NCI-H526 treated with DMSO at 0.1 percent for 48 hours (cell line): Measurements from ENCODE around the gene SLC5A6.

Source experiments
- DNase-seq: peaks from one replicate; lab custom pipeline; 2025; lab: John Stamatoyannopoulos, UW

SLC5A6 gene

GRCh38 chr2:27174638-27175037 lies 37.4 kb downstream of the SLC5A6 start:
- no peak for DNase-seq

GRCh38 chr2:27171351-27171848 lies 40.7 kb downstream of the SLC5A6 start:
- no peak for DNase-seq

- DNase-seq = no peak
Measured at GRCh38 chr2:27170581-27171337, 41.3 kb downstream of the SLC5A6 start.

GRCh38 chr2:27164960-27165763 lies 46.9 kb downstream of the SLC5A6 start:
- no peak for DNase-seq

- DNase-seq = no peak
Measured at GRCh38 chr2:27162151-27163121, 49.6 kb downstream of the SLC5A6 start.

- no peak for DNase-seq
Measured at GRCh38 chr2:27160191-27160590, 51.9 kb downstream of the SLC5A6 start.

GRCh38 chr2:27159271-27159670 lies 52.8 kb downstream of the SLC5A6 start:
- DNase-seq = no peak

- DNase-seq = no peak
Measured at GRCh38 chr2:27158468-27158867, 53.6 kb downstream of the SLC5A6 start.

GRCh38 chr2:27155069-27155520 lies 57.0 kb downstream of the SLC5A6 start:
- DNase-seq = no peak

- no peak for DNase-seq
Measured at GRCh38 chr2:27154488-27154887, 57.6 kb downstream of the SLC5A6 start.

- peak; percentile 11 for DNase-seq
Measured at GRCh38 chr2:27152796-27153464, 59.1 kb downstream of the SLC5A6 start.

- no peak for DNase-seq
Measured at GRCh38 chr2:27152102-27152795, 59.8 kb downstream of the SLC5A6 start.

- no peak for DNase-seq
Measured at GRCh38 chr2:27150639-27151230, 61.3 kb downstream of the SLC5A6 start.
